HG03103 (cell line): ENCODE data around the gene TUBA4B.
"Not testable (repeated sequence)": the region's sequence is repeated elsewhere in the genome, so short reads cannot be mapped to it uniquely, and the experiment has no call there.

ENCODE experiments used
- ATAC-seq: cut with Tn5 transposase; IDR thresholded peaks from one replicate; pipeline ENCODE4 v1.9.1; 2021; ENCODE audit warnings: low read depth; ENCODE audit not compliant: unreplicated experiment

TUBA4B gene

GRCh38 chr2:219247678-219248642 is 5.1 kb upstream of the TUBA4B start:
- ATAC-seq, result no peak

GRCh38 chr2:219248845-219249202 is 4.2 kb upstream of the TUBA4B start:
- ATAC-seq, result no peak

GRCh38 chr2:219249203-219249980 is 3.7 kb upstream of the TUBA4B start:
- no peak for ATAC-seq

GRCh38 chr2:219250049-219250781 is 2.8 kb upstream of the TUBA4B start:
- no peak for ATAC-seq

- ATAC-seq, result no peak
Measured at GRCh38 chr2:219251656-219252055, 1.4 kb upstream of the TUBA4B start.

- no peak for ATAC-seq
Measured at GRCh38 chr2:219252084-219252483, 959 bp upstream of the TUBA4B start.

GRCh38 chr2:219252570-219252899 is 508 bp upstream of the TUBA4B start:
- ATAC-seq, result no peak

GRCh38 chr2:219253753-219254589 is 928 bp downstream of the TUBA4B start, which contains the start of gene TUBA4A:
Gene TUBA4A (minus strand): TSS chr2:219253918. CDS start chr2:219253858, 60 bp downstream.
- peak; percentile 47 for ATAC-seq

- ATAC-seq, result no peak
Measured at GRCh38 chr2:219254590-219255201, 1.7 kb downstream of the TUBA4B start.

- ATAC-seq, result not testable (repeated sequence)
Measured at GRCh38 chr2:219258942-219259341, 5.9 kb downstream of the TUBA4B start.

GRCh38 chr2:219261024-219261855 is 8.2 kb downstream of the TUBA4B start:
- no peak for ATAC-seq

- no peak for ATAC-seq
Measured at GRCh38 chr2:219266232-219266631, 13.2 kb downstream of the TUBA4B start.

GRCh38 chr2:219266886-219267285 is 13.8 kb downstream of the TUBA4B start:
- no peak for ATAC-seq

GRCh38 chr2:219268294-219268693 is 15.3 kb downstream of the TUBA4B start:
- ATAC-seq, result no peak

GRCh38 chr2:219269362-219270054 is 16.5 kb downstream of the TUBA4B start:
- no peak for ATAC-seq

- ATAC-seq, result no peak
Measured at GRCh38 chr2:219270055-219270372, 17.0 kb downstream of the TUBA4B start.

- no peak for ATAC-seq
Measured at GRCh38 chr2:219271021-219271420, 18.0 kb downstream of the TUBA4B start.

- ATAC-seq, result no peak
Measured at GRCh38 chr2:219272356-219272755, 19.3 kb downstream of the TUBA4B start.
